Hepatocyte (in vitro differentiated cells): Measurements from ENCODE around the gene AOPEP. TPM values are rescaled to one million over a fixed set of nuclear protein-coding genes. Genes with fewer than 3 reads are reported as not detected.

Experiments
- DNase-seq: peaks from one replicate; pipeline ENCODE4 v3.0.0-alpha.2; 2016; ENCODE audit warnings: low spot score
- H2AFZ ChIP-seq: fragments of 200-600 bp; sonication (generic); 2 replicates; pipeline ENCODE4 v1.6.0; 2016; ENCODE audit warnings: antibody characterized with exemption, mild to moderate bottlenecking
- H3K27ac ChIP-seq: fragments of 200-600 bp; sonication (generic); 2 replicates; pipeline ENCODE4 v1.5.1; 2016; ENCODE audit warnings: mild to moderate bottlenecking
- H3K27me3 ChIP-seq: fragments of 200-600 bp; sonication (generic); 2 replicates; pipeline ENCODE4 v1.6.1; 2016
- H3K36me3 ChIP-seq: fragments of 200-600 bp; sonication (generic); replicated peaks from 2 replicates; pipeline ENCODE4 v1.5.1; 2016; ENCODE audit warnings: low read depth; ENCODE audit not compliant: insufficient read depth
- H3K4me1 ChIP-seq: fragments of 200-600 bp; sonication (generic); 2 replicates; pipeline ENCODE4 v1.5.1; 2016; ENCODE audit warnings: mild to moderate bottlenecking, moderate library complexity; ENCODE audit not compliant: insufficient read depth
- H3K4me2 ChIP-seq: fragments of 200-600 bp; sonication (generic); 2 replicates; pipeline ENCODE4 v1.6.0; 2016
- H3K4me3 ChIP-seq: fragments of 200-600 bp; sonication (generic); 2 replicates; pipeline ENCODE4 v1.5.1; 2016; ENCODE audit warnings: mild to moderate bottlenecking
- H3K79me2 ChIP-seq: fragments of 200-600 bp; sonication (generic); 2 replicates; pipeline ENCODE4 v1.6.0; 2017; ENCODE audit warnings: mild to moderate bottlenecking
- H3K9me2 ChIP-seq: fragments of 200-600 bp; sonication (generic); replicated peaks from 2 replicates; pipeline ENCODE4 v1.6.0; 2017; ENCODE audit warnings: mild to moderate bottlenecking; ENCODE audit not compliant: insufficient read depth
- H3K9me3 ChIP-seq: fragments of 200-600 bp; sonication (generic); 2 replicates; pipeline ENCODE4 v1.5.1; 2016; ENCODE audit warnings: low read depth, mild to moderate bottlenecking
- H4K20me1 ChIP-seq: fragments of 200-600 bp; sonication (generic); 2 replicates; pipeline ENCODE4 v1.6.0; 2016; ENCODE audit warnings: mild to moderate bottlenecking; ENCODE audit not compliant: insufficient read depth, poor library complexity, severe bottlenecking
- CTCF ChIP-seq: fragments of 200-600 bp; sonication (generic); IDR thresholded peaks from 2 replicates; pipeline ENCODE4 v1.5.1; 2016; ENCODE audit warnings: antibody characterized with exemption, mild to moderate bottlenecking; ENCODE audit not compliant: poor library complexity
- EZH2 ChIP-seq: fragments of 200-600 bp; sonication (generic); IDR thresholded peaks from 2 replicates; pipeline ENCODE4 v1.6.1; 2016; ENCODE audit warnings: antibody characterized with exemption, mild to moderate bottlenecking, borderline replicate concordance
- EZH2phosphoT487 ChIP-seq: fragments of 200-600 bp; sonication (generic); IDR thresholded peaks from one replicate; pipeline ENCODE4 v1.6.1; 2018; ENCODE audit warnings: antibody characterized with exemption, mild to moderate bottlenecking, low read depth, moderate library complexity; ENCODE audit not compliant: unreplicated experiment, severe bottlenecking
- WGBS: methylation state at CpG from one replicate; pipeline ENCODE4 v1.1.6; 2016; ENCODE audit warnings: low lambda C conversion rate; ENCODE audit errors: missing lambda C conversion rate; 5-methylcytosine and 5-hydroxymethylcytosine counted together
- polyA plus RNA-seq: library from polyadenylated mRNA; unstranded; fragments of >200 nt; fragmentation: Nextera tagmentation; extraction: Ambion mirVana; gene quantifications from 2 replicates; pipeline ENCODE4 v1.2.1, GENCODE V29; 2016
- total RNA-seq: library from RNA; depleted of rRNA; stranded (reverse); fragments of >200 nt; gene quantifications from 2 replicates; pipeline ENCODE4 v1.2.3, GENCODE V29; 2014

The AOPEP gene
- total and polyA plus RNA-seq, 2 experiments from 2014 or later = 82.8 to 101 TPM

GRCh38 chr9:94833802-94834201 is 107.3 kb downstream of the AOPEP start:
- Histone ChIP-seq H3K27ac (no peak overlapping the region), H3K9me2 (no peaks in the 10 kb centered on the region), H3K4me2 (no peak overlapping the region), H2AFZ (no peak overlapping the region), H3K4me1 (peaks cover 6% of the 10 kb centered on the region), H3K79me2 (peaks cover 35% of the 10 kb centered on the region), H3K4me3 (no peak overlapping the region), H3K27me3 (no peaks in the 10 kb centered on the region), H4K20me1 (no peaks in the 10 kb centered on the region), H3K36me3 (no peaks in the 10 kb centered on the region), H3K9me3 (no peaks in the 10 kb centered on the region)
- WGBS = 87% methylated on average over 4 of the region's 4 CpGs
- no peak for DNase-seq
- TF ChIP-seq CTCF (no peak), EZH2phosphoT487 (no peak), EZH2 (no peak)

- Histone ChIP-seq H3K27ac (no peak overlapping the region), H3K4me2 (no peak overlapping the region), H3K79me2 (peaks cover 43% of the 10 kb centered on the region), H3K27me3 (no peaks in the 10 kb centered on the region), H2AFZ (no peak overlapping the region), H3K36me3 (no peaks in the 10 kb centered on the region), H3K4me3 (no peak overlapping the region), H3K9me2 (no peaks in the 10 kb centered on the region), H3K9me3 (peaks cover 4% of the 10 kb centered on the region), H4K20me1 (no peaks in the 10 kb centered on the region), H3K4me1 (no peaks in the 10 kb centered on the region)
- no peak for DNase-seq
- whole genome bisulfite sequencing = 77% methylated on average over 5 of the region's 5 CpGs
- TF ChIP-seq CTCF = no peak
- TF ChIP-seq EZH2 = no peak
- no peak for TF ChIP-seq EZH2phosphoT487
Observed at GRCh38 chr9:94837404-94837803, 110.9 kb downstream of the AOPEP start.

DNA sequence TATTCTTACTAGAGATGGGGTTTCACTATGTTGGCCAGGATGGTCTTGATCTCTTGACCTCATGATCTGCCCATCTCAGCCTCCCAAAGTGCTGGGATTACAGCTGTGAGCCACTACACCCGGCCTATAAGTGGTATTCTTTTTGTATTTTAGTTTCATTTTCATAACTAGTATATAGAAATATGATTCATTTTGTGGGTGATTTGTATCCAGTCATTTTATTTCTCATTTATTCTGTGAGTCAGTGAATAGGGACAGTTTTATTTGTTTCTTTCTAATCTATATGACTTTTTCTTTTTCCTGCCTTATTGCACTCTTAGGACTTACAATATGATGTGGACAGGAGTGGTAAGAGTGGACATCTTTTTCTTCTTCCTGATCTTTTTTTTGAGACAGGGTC is 112.9 kb downstream of the AOPEP start:
- Histone ChIP-seq H3K27me3 (no peaks in the 10 kb centered on the region), H3K27ac (no peak overlapping the region), H3K4me2 (no peak overlapping the region), H3K9me3 (peaks cover 4% of the 10 kb centered on the region), H3K4me3 (no peak overlapping the region), H2AFZ (no peak overlapping the region), H4K20me1 (peaks cover 4% of the 10 kb centered on the region), H3K9me2 (no peaks in the 10 kb centered on the region), H3K79me2 (peaks cover 35% of the 10 kb centered on the region), H3K36me3 (no peaks in the 10 kb centered on the region), H3K4me1 (no peaks in the 10 kb centered on the region)
- DNase-seq = no peak
- TF ChIP-seq CTCF (no peak), EZH2 (no peak), EZH2phosphoT487 (no peak)
- WGBS = 100% methylated on average over 1 of the region's 1 CpG

DNA sequence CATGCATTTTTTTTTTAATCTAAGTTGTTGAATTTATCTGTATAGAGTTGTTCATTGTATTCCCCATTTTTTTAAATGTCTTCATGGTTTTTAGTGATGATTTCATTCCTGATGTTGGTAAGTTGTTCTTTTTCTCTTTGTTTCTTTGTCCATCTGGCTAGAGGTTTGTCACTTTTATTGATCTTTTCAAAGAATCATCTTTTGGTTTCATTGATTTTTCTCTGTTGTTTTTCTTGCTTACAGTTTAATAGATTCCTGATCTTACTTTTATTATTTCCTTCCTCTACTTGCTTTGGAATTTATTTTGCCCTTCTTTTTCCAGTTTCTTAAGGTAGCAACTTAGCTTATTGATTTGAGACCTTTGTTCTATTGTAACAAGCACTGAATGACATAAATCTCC is 114.2 kb downstream of the AOPEP start:
- H3K79me2 ChIP-seq = peaks cover 36% of the 10 kb centered on the region
- no peaks in the 10 kb centered on the region for H3K9me2 ChIP-seq
- H3K9me3 ChIP-seq = peaks cover 4% of the 10 kb centered on the region
- no peak overlapping the region for H3K4me3 ChIP-seq
- H2AFZ ChIP-seq = no peak overlapping the region
- no peak overlapping the region for H3K27ac ChIP-seq
- no peaks in the 10 kb centered on the region for H3K27me3 ChIP-seq
- H3K36me3 ChIP-seq = no peaks in the 10 kb centered on the region
- peaks cover 4% of the 10 kb centered on the region for H4K20me1 ChIP-seq
- TF ChIP-seq EZH2phosphoT487 = no peak
- no peak for TF ChIP-seq EZH2
- no peak for TF ChIP-seq CTCF
- no peak for DNase-seq
- no peaks in the 10 kb centered on the region for H3K4me1 ChIP-seq
- H3K4me2 ChIP-seq = no peak overlapping the region
